Measurements from ENCODE around the gene C2orf76. TPM values are rescaled to one million over a fixed set of nuclear protein-coding genes. Genes with fewer than 3 reads are reported as not detected.

Gene C2orf76
- total RNA-seq, 3 donors from 2014 or later (not counting 1 experiment from before 2014, with no cell fraction given), result 14.1 to 21.9 (median 20.5) TPM

- Mint-ChIP-seq H3K9me3 (no peaks in the 10 kb centered on the region), H3K4me1 (no peaks in the 10 kb centered on the region), H3K36me3 (no peaks in the 10 kb centered on the region), H3K27ac (no peak overlapping the region), H3K27me3 (ENCODE audit: low read depth in 2 of 2) (peaks cover 3 to 5% of the 10 kb centered on the region in 2 donors), H3K4me3 (no peak overlapping the region)
- Histone ChIP-seq H3K36me3 (ENCODE audit: control insufficient read depth, insufficient read depth, low read length) (no peaks in the 10 kb centered on the region), H3K4me1 (ENCODE audit: control insufficient read depth, insufficient read depth, low read length) (no peaks in the 10 kb centered on the region), H3K4me3 (ENCODE audit: low read length) (no peak overlapping the region), H3K27me3 (ENCODE audit: control insufficient read depth, insufficient read depth, low read length) (no peaks in the 10 kb centered on the region), H3K27ac (ENCODE audit: low read length) (no peak overlapping the region), H3K9me3 (ENCODE audit: control insufficient read depth, insufficient read depth, low read length) (no peaks in the 10 kb centered on the region)
- intact Hi-C loops (cut with micrococcal nuclease), result no loop called here
- TF ChIP-seq CTCF (IDR thresholded peaks at IDR 0.05), result no peak
- no peak for DNase-seq
- WGBS (ENCODE audit: insufficient coverage), result 89% methylated on average over 10 of the region's 10 CpGs
- ATAC-seq, result no peak
Observed at GRCh38 chr2:119402645-119403560, 36.3 kb upstream of the C2orf76 start.

- no peaks in the 10 kb centered on the region for H3K36me3 Mint-ChIP-seq
- 95% methylated on average over 5 of the region's 5 CpGs for WGBS (ENCODE audit: insufficient coverage)
Observed at GRCh38 chr2:119402106-119402505, 35.5 kb upstream of the C2orf76 start.

GRCh38 chr2:119397196-119397595 is 30.6 kb upstream of the C2orf76 start:
- no peak overlapping the region for H3K4me3 ChIP-seq (ENCODE audit: low read length)
- H3K9me3 Mint-ChIP-seq, result no peaks in the 10 kb centered on the region
- H3K27ac Mint-ChIP-seq, result no peak overlapping the region
- no peaks in the 10 kb centered on the region for H3K36me3 Mint-ChIP-seq
- TF ChIP-seq CTCF (IDR thresholded peaks at IDR 0.05), result no peak
- H3K27me3 Mint-ChIP-seq (ENCODE audit: low read depth in 2 of 2), result peaks cover 0 to 5% of the 10 kb centered on the region in 2 donors
- DNase-seq, result no peak
- H3K4me1 ChIP-seq (ENCODE audit: control insufficient read depth, insufficient read depth, low read length), result no peaks in the 10 kb centered on the region
- no peak for ATAC-seq
- no peaks in the 10 kb centered on the region for H3K4me1 Mint-ChIP-seq
- no peak overlapping the region for H3K27ac ChIP-seq (ENCODE audit: low read length)
- no peaks in the 10 kb centered on the region for H3K9me3 ChIP-seq (ENCODE audit: control insufficient read depth, insufficient read depth, low read length)
- WGBS (ENCODE audit: insufficient coverage), result 89% methylated on average over 6 of the region's 6 CpGs
- H3K36me3 ChIP-seq (ENCODE audit: control insufficient read depth, insufficient read depth, low read length), result no peaks in the 10 kb centered on the region
- H3K27me3 ChIP-seq (ENCODE audit: control insufficient read depth, insufficient read depth, low read length), result no peaks in the 10 kb centered on the region
- no peak overlapping the region for H3K4me3 Mint-ChIP-seq
- intact Hi-C loops (cut with micrococcal nuclease), result no loop called here

More at GRCh38 chr2:119402106-119402505, 35.5 kb upstream of the C2orf76 start:
- Histone ChIP-seq H3K9me3 (ENCODE audit: control insufficient read depth, insufficient read depth, low read length) (no peaks in the 10 kb centered on the region), H3K27me3 (ENCODE audit: control insufficient read depth, insufficient read depth, low read length) (no peaks in the 10 kb centered on the region), H3K4me3 (ENCODE audit: low read length) (no peak overlapping the region), H3K36me3 (ENCODE audit: control insufficient read depth, insufficient read depth, low read length) (no peaks in the 10 kb centered on the region), H3K27ac (ENCODE audit: low read length) (no peak overlapping the region), H3K4me1 (ENCODE audit: control insufficient read depth, insufficient read depth, low read length) (no peaks in the 10 kb centered on the region)
- no peak overlapping the region for H3K27ac Mint-ChIP-seq
- H3K27me3 Mint-ChIP-seq (ENCODE audit: low read depth in 2 of 2), result peaks cover 3 to 5% of the 10 kb centered on the region in 2 donors
- no peaks in the 10 kb centered on the region for H3K4me1 Mint-ChIP-seq
- ATAC-seq (no peak), DNase-seq (no peak)
- H3K9me3 Mint-ChIP-seq, result no peaks in the 10 kb centered on the region
- TF ChIP-seq CTCF (IDR thresholded peaks at IDR 0.05), result no peak
- intact Hi-C loops (cut with micrococcal nuclease), result no loop called here
- H3K4me3 Mint-ChIP-seq, result no peak overlapping the region
